ENCODE results near the gene UCP3. TPM values are rescaled to one million over a fixed set of nuclear protein-coding genes. Genes with fewer than 3 reads are reported as not detected.

The UCP3 gene
- total RNA-seq, 2 experiments from 2014 or later, result 2.4 to 3.2 TPM

DNA sequence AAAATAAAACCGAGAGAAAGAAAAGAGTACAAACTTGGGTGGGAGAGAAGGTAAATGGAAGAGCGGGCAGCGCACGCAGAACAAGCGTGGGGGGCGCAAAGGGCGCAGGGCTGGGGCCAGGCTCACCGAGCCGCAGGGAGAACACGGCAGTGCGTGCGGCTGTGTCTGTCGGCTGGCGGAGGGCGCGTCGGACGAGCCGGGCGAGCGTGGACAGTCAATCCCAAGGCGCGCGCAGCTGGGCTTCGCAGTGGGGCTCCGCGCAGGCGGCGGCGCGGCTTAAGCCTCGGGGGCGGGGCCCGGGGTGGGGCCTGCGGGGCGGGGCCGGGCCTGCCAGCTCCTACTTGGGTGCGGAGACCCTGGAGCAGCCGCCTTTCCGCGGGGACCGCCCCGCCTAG, 26.3 kb downstream of the UCP3 start, which contains the start of gene UCP2:
Gene UCP2, minus strand, starts transcription at position 249 of the 395 bp plus-strand sequence. CDS start 4,465 bp downstream, outside the sequence.
- H4K20me1 ChIP-seq (ENCODE audit: insufficient read depth, low read length), result peaks cover 26% of the 10 kb centered on the region
- H3K9me2 ChIP-seq (ENCODE audit: insufficient read depth, low read length), result no peaks in the 10 kb centered on the region
- intact Hi-C loops (cut with micrococcal nuclease; ENCODE audit: unreplicated experiment), result loop anchor here (2.0 to 10.0 kb wide), 4 partner anchors 188 to 828 kb away; partner anchors contain the start of genes C2CD3, LIPT2, MRPL48 and PPME1
- peak within 1 kb of the TSS; percentile 21; the same call in 1 of the 2 replicates for H2AFZ ChIP-seq (ENCODE audit: low read length)
- ChIA-PET CTCF (ENCODE audit: unreplicated experiment) (interaction anchor here (0.6 to 1.6 kb wide), 4 partner anchors 9 to 1527 kb away, joined by 3 to 6 read pairs (median 4); no protein-coding TSS in a partner anchor), POLR2A (interaction anchor here (0.6 to 6.4 kb wide), 8 partner anchors 8 to 188 kb away, joined by 3 to 46 read pairs (median 12); partner anchors contain the start of genes C2CD3 and PPME1)
- TF ChIP-seq EZH2phosphoT487 (IDR thresholded peaks at IDR 0.05; ENCODE audit: borderline replicate concordance, low read depth, low read length), result no peak
- no peak for TF ChIP-seq CTCF (conservative IDR thresholded peaks at IDR 0.05; ENCODE audit: low read length)
- peaks cover 61% of the 10 kb centered on the region for H3K79me2 ChIP-seq (ENCODE audit: insufficient read depth, low read depth, low read length)
- DNase-seq (ENCODE audit: low spot score), result peak; percentile 82
- peaks cover 44% of the 10 kb centered on the region for H3K36me3 ChIP-seq (ENCODE audit: insufficient read depth, low read length)
- BruUV-seq (replicated peaks), result no TSS peak
- H3K27ac ChIP-seq (ENCODE audit: low read depth, low read length, poor library complexity, severe bottlenecking), result peak within 1 kb of the TSS; percentile 91
- H3K9me3 ChIP-seq (ENCODE audit: low read length), result no peaks in the 10 kb centered on the region
- peak within 1 kb of the TSS; percentile 91 for H3K4me3 ChIP-seq (ENCODE audit: low read depth, low read length, poor library complexity, severe bottlenecking)
- H3K4me2 ChIP-seq (ENCODE audit: low read length), result peak within 1 kb of the TSS; percentile 96
- H3K4me1 ChIP-seq (ENCODE audit: insufficient read depth, low read length, poor library complexity, severe bottlenecking), result peaks cover 66% of the 10 kb centered on the region

- H3K4me3 ChIP-seq (ENCODE audit: low read depth, low read length, poor library complexity, severe bottlenecking), result peak overlapping the region; percentile 91
- CTCF ChIA-PET (ENCODE audit: unreplicated experiment), result interaction anchor here (0.6 to 2.1 kb wide), 4 partner anchors 10 to 190 kb away, joined by 3 to 7 read pairs (median 4); partner anchors contain the start of genes C2CD3 and PPME1
- peak overlapping the region; percentile 91 for H3K27ac ChIP-seq (ENCODE audit: low read depth, low read length, poor library complexity, severe bottlenecking)
- no peaks in the 10 kb centered on the region for H3K9me3 ChIP-seq (ENCODE audit: low read length)
- H3K4me2 ChIP-seq (ENCODE audit: low read length), result peak overlapping the region; percentile 96
- peaks cover 57% of the 10 kb centered on the region for H3K36me3 ChIP-seq (ENCODE audit: insufficient read depth, low read length)
- POLR2A ChIA-PET, result interaction anchor here (1.1 to 6.4 kb wide), 7 partner anchors 9 to 189 kb away, joined by 3 to 46 read pairs (median 18); partner anchors contain the start of genes C2CD3 and PPME1
- intact Hi-C loops (cut with micrococcal nuclease; ENCODE audit: unreplicated experiment), result loop anchor here (5.0 to 10.0 kb wide), 3 partner anchors 196 to 826 kb away; partner anchors contain the start of genes LIPT2 and MRPL48
- no TSS peak for BruUV-seq (replicated peaks)
- H3K4me1 ChIP-seq (ENCODE audit: insufficient read depth, low read length, poor library complexity, severe bottlenecking), result peaks cover 55% of the 10 kb centered on the region
- DNase-seq (ENCODE audit: low spot score), result peak; percentile 33
- TF ChIP-seq CTCF (conservative IDR thresholded peaks at IDR 0.05; ENCODE audit: low read length) (no peak), EZH2phosphoT487 (IDR thresholded peaks at IDR 0.05; ENCODE audit: borderline replicate concordance, low read depth, low read length) (no peak)
- H2AFZ ChIP-seq (ENCODE audit: low read length), result no peak overlapping the region
- H3K9me2 ChIP-seq (ENCODE audit: insufficient read depth, low read length), result no peaks in the 10 kb centered on the region
- H4K20me1 ChIP-seq (ENCODE audit: insufficient read depth, low read length), result peaks cover 37% of the 10 kb centered on the region
- H3K79me2 ChIP-seq (ENCODE audit: insufficient read depth, low read depth, low read length), result peaks cover 73% of the 10 kb centered on the region
Observed at GRCh38 chr11:73981051-73981805, 27.7 kb downstream of the UCP3 start.
